ENCODE results near the gene TIMM9. TPM values are rescaled to one million over a fixed set of nuclear protein-coding genes. Genes with fewer than 3 reads are reported as not detected.

Gene TIMM9
- total RNA-seq, 1 donor from 2014 or later, result 72.7 TPM

DNA sequence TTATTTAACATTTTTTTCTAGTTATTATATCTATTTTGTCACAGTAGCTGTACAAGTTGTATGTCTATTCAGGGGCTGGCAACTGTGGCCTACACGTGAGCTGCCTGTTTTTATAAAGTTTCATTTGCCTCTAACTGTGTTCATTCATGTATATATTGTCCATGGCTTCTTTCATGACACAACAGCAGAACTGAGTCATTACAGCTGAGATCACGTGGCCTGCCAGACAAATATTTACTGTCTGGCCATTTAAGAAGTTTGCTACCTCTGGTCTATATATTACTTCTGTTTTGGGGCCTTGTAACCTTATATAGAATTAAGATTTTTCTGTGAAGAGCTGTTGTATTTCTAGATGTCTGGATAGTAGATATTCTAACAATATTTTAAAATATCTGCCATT lies 38.1 kb upstream of the TIMM9 start:
- TF ChIP-seq, protein P1, sequence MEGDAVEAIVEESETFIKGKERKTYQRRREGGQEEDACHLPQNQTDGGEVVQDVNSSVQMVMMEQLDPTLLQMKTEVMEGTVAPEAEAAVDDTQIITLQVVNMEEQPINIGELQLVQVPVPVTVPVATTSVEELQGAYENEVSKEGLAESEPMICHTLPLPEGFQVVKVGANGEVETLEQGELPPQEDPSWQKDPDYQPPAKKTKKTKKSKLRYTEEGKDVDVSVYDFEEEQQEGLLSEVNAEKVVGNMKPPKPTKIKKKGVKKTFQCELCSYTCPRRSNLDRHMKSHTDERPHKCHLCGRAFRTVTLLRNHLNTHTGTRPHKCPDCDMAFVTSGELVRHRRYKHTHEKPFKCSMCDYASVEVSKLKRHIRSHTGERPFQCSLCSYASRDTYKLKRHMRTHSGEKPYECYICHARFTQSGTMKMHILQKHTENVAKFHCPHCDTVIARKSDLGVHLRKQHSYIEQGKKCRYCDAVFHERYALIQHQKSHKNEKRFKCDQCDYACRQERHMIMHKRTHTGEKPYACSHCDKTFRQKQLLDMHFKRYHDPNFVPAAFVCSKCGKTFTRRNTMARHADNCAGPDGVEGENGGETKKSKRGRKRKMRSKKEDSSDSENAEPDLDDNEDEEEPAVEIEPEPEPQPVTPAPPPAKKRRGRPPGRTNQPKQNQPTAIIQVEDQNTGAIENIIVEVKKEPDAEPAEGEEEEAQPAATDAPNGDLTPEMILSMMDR (IDR thresholded peaks at IDR 0.05; ENCODE audit: insufficient read depth, low read length, poor library complexity, severe bottlenecking), result no peak
- no peak for DNase-seq (ENCODE audit: low read depth)
- no peaks in the 10 kb centered on the region for H3K27me3 ChIP-seq (ENCODE audit: control insufficient read depth, insufficient read depth, low read length)
- H3K4me3 ChIP-seq (ENCODE audit: low read depth, low read length), result no peak overlapping the region
- no peaks in the 10 kb centered on the region for H3K36me3 ChIP-seq (ENCODE audit: control insufficient read depth, insufficient read depth, low read length)

DNA sequence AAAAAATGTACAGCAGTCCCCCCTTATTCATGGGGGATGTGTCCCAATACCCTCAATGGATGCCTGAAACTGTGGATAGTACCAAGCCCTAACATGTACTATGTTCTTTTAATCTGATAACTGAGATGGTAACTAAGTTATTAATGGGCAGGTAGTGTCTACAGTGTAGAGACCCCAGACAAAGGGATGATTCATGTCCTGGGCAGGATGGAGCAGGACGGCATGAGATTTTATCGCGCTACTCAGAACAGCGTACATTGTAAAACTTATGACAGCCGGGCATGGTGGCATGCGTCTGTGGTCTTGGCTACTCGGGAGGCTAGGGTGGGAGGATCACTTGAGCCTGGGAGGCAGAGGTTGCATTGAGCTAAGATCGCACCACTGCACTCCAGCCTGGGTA lies 37.3 kb upstream of the TIMM9 start:
- Histone ChIP-seq H3K4me3 (ENCODE audit: low read depth, low read length) (no peak overlapping the region), H3K36me3 (ENCODE audit: control insufficient read depth, insufficient read depth, low read length) (no peaks in the 10 kb centered on the region), H3K27me3 (ENCODE audit: control insufficient read depth, insufficient read depth, low read length) (no peaks in the 10 kb centered on the region)
- TF ChIP-seq, protein P1 (IDR thresholded peaks at IDR 0.05; ENCODE audit: insufficient read depth, low read length, poor library complexity, severe bottlenecking), result no peak
- DNase-seq (ENCODE audit: low read depth), result no peak

DNA sequence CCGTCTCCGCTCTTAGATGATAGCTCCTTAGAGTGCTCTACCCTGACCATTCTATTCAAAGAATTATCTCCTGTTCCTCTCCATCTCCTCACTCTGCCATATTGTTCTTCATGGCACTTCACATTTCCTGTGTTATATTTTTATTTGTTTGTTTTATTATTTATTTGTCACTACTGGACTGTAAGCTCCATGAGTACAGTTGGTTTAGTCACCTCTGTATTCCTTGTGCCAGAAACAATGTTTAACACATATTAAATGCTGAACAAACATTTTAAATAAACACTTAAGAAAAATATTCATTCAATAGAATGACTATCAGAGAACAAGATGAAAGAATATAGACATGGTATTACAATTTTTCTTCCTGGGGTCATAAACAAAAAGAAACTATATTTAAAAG lies 35.8 kb upstream of the TIMM9 start:
- TF ChIP-seq, protein P1 (IDR thresholded peaks at IDR 0.05; ENCODE audit: insufficient read depth, low read length, poor library complexity, severe bottlenecking), result no peak
- DNase-seq (ENCODE audit: low read depth), result no peak
- H3K27me3 ChIP-seq (ENCODE audit: control insufficient read depth, insufficient read depth, low read length), result no peaks in the 10 kb centered on the region
- no peak overlapping the region for H3K4me3 ChIP-seq (ENCODE audit: low read depth, low read length)
- H3K36me3 ChIP-seq (ENCODE audit: control insufficient read depth, insufficient read depth, low read length), result no peaks in the 10 kb centered on the region

DNA sequence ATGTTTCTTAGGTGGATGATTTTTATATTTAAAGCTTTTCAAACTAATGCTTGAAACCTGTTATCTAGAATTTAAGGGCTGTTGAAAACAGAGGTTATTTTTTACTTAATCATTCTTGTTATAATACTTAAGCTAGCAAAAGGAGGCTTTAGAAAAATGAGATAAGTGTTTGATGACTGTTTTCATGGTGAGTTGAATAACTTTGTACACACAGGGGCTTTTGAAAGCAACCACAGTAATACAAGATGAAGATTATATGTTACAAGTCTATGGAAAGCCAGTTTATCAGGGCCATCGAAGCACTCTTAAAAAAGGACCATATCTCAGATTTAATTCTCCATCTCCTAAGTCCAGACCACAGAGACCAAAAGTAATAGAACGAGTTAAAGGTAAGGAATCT lies 33.4 kb upstream of the TIMM9 start:
- H3K4me3 ChIP-seq (ENCODE audit: low read depth, low read length), result no peak overlapping the region
- no peaks in the 10 kb centered on the region for H3K36me3 ChIP-seq (ENCODE audit: control insufficient read depth, insufficient read depth, low read length)
- H3K27me3 ChIP-seq (ENCODE audit: control insufficient read depth, insufficient read depth, low read length), result no peaks in the 10 kb centered on the region
- TF ChIP-seq, protein P1 (IDR thresholded peaks at IDR 0.05; ENCODE audit: insufficient read depth, low read length, poor library complexity, severe bottlenecking), result no peak
- DNase-seq (ENCODE audit: low read depth), result no peak

DNA sequence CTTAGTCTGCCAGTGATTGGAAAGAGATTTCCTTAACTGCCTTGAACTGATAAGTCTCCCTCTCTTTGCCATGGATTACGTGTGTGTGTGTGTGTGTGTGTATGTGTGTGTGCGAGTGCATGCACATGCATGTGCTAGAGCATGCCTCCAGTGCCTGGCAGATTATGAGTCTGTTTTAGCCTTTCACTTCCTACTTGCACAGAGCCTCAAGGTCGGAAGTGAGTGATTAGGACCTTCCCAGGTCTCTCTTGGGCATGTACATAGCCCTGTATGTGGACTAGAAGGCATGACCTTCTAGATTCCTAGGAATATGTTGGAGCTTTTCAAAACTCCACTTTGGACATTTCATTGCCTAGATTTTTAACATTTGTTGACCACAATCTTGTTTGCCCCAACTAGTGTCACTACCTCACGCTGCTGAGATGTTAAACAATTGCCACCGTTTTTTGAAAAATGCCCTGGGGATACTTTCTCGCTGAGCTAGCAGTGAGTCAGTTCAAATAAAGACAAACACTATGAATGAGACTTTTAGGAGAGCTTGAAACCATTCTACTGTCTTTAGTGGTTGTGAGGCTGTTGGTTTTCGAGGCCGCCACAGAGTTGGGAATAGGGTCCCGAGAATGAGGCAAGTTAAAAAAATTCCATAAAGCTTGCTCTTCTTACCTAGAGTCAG lies 28.4 kb upstream of the TIMM9 start:
- Histone ChIP-seq H3K36me3 (ENCODE audit: control insufficient read depth, insufficient read depth, low read length) (no peaks in the 10 kb centered on the region), H3K27me3 (ENCODE audit: control insufficient read depth, insufficient read depth, low read length) (no peaks in the 10 kb centered on the region), H3K4me3 (ENCODE audit: low read depth, low read length) (no peak overlapping the region)
- no peak for DNase-seq (ENCODE audit: low read depth)
- TF ChIP-seq, protein P1 (IDR thresholded peaks at IDR 0.05; ENCODE audit: insufficient read depth, low read length, poor library complexity, severe bottlenecking), result no peak

DNA sequence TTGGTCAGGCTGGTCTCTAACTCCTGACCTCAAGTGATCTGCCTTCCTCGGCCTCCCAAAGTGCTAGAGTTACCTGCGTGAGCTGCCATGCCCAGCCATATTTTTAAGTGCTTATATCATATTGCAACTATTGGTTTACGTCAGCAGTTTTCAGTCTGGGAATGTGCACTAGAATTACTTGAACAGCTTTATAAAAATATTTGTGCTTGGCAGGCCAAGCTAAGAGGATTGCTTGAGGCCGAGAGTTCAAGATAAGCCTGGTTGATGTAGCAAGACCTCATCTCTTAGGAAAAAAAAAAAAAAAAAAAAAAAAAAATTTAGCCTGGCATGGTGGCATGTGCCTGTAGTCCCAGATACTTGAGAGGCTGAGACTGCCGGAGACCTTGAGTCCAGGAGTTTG lies 17.3 kb upstream of the TIMM9 start:
- Histone ChIP-seq H3K36me3 (ENCODE audit: control insufficient read depth, insufficient read depth, low read length) (no peaks in the 10 kb centered on the region), H3K4me3 (ENCODE audit: low read depth, low read length) (no peak overlapping the region), H3K27me3 (ENCODE audit: control insufficient read depth, insufficient read depth, low read length) (no peaks in the 10 kb centered on the region)
- TF ChIP-seq, protein P1 (IDR thresholded peaks at IDR 0.05; ENCODE audit: insufficient read depth, low read length, poor library complexity, severe bottlenecking), result no peak
- no peak for DNase-seq (ENCODE audit: low read depth)
